Heart left ventricle (tissue), 16 donors: ENCODE measurements around the gene FAM174A. TPM values are rescaled to one million over a fixed set of nuclear protein-coding genes. Genes with fewer than 3 reads are reported as not detected.
"Not testable (repeated sequence)": the region's sequence is repeated elsewhere in the genome, so short reads cannot be mapped to it uniquely, and the experiment has no call there.

Experiments used
- ATAC-seq, 4 donors: fragments of 200-7000 bp; cut with Tn5 transposase; one replicate each; pipeline ENCODE4 v1.9.1; 2020 to 2022; ENCODE audit warnings: moderate library complexity in 4 of 4, mild to moderate bottlenecking in 3 of 4, moderate number of reproducible peaks in 1 of 4
- DNase-seq, 5 donors: peaks; one replicate each; pipeline ENCODE4 v3.0.0-alpha.2; 2020
- H3K27ac ChIP-seq, 12 donors: fragments of 200-600 bp; sonication (generic) in 4 of 12; one replicate each; pipeline versions ENCODE4 v1.5.0 to v1.8.0; 2016 to 2022; ENCODE audit warnings: mild to moderate bottlenecking in 2 of 12
- H3K27me3 ChIP-seq, 9 donors: fragments of 200-600 bp; sonication (generic) in 2 of 9; one replicate each; pipeline versions ENCODE4 v1.5.1 to v1.8.0; 2016 to 2022; ENCODE audit warnings: mild to moderate bottlenecking in 3 of 9
- H3K36me3 ChIP-seq, 9 donors: fragments of 200-600 bp; sonication (generic) in 2 of 9; one replicate each; pipeline versions ENCODE4 v1.5.0 to v1.8.0; 2018 to 2022; ENCODE audit warnings: mild to moderate bottlenecking in 2 of 9
- H3K4me1 ChIP-seq, 12 donors: fragments of 200-600 bp; sonication (generic) in 4 of 12; one replicate each; pipeline versions ENCODE4 v1.5.0 to v1.8.0; 2016 to 2022; ENCODE audit warnings: mild to moderate bottlenecking in 3 of 12
- H3K4me3 ChIP-seq, 12 donors: fragments of 200-600 bp; sonication (generic) in 4 of 12; one replicate each; pipeline versions ENCODE4 v1.5.0 to v1.8.0; 2017 to 2022; ENCODE audit warnings: mild to moderate bottlenecking in 9 of 12, moderate library complexity in 4 of 12
- H3K9me3 ChIP-seq, 12 donors: fragments of 200-600 bp; sonication (generic) in 4 of 12; one replicate each; pipeline versions ENCODE4 v1.5.0 to v1.8.0; 2016 to 2022; ENCODE audit warnings: mild to moderate bottlenecking in 1 of 12
- CTCF ChIP-seq, 12 donors: fragments of 200-600 bp; sonication (generic) in 4 of 12; IDR thresholded peaks; one replicate each; pipeline versions ENCODE4 v1.5.0 to v1.8.0; 2018 to 2022; ENCODE audit warnings: antibody characterized with exemption in 12 of 12, mild to moderate bottlenecking in 5 of 12
- POLR2A ChIP-seq, 2 donors: fragments of 450-650 bp; IDR thresholded peaks; one replicate each; pipeline ENCODE4 v1.6.1; 2017; ENCODE audit warnings: antibody characterized with exemption in 2 of 2, mild to moderate bottlenecking in 2 of 2, moderate library complexity in 2 of 2
- WGBS, 4 donors: extraction: QIAGEN DNeasy Blood & Tissue Kit in 2 of 4; methylation state at CpG; one replicate each; pipeline versions ENCODE4 v1.1.5 to v1.1.7; 2013 to 2018; 5-methylcytosine and 5-hydroxymethylcytosine counted together
- intact Hi-C, 10 donors: fragments of 100-400 bp; cut with DNase I; formaldehyde crosslinking; loops; one replicate each; pipeline versions ENCODE4 v1.11.1 to v1.14.2; 2022
- polyA plus RNA-seq, 2 donors: library from polyadenylated mRNA; stranded (reverse); fragments of 200-250 nt; gene quantifications; one replicate each; pipeline ENCODE4 v1.2.3, GENCODE V29; 2013
- total RNA-seq, 9 donors: library from RNA; depleted of rRNA in 2 of 9; stranded (reverse); fragments of >200 nt in 2 of 9; fragmentation: NEBNext Ultra II Directional in 3 of 9; extraction: Animal tissue kit (Norgen Biotek cat#: 25700) in 3 of 9; gene quantifications; one replicate each; pipeline versions ENCODE4 v1.1.0 to v1.2.4, GENCODE V29; 2016 to 2023
- donor health status: ischemic (EF 13 %, LVEDD 7.1; RV severe dilation, severe dysfunction).
- donor health status: healthy with polysubstance abuse.
- donor health status: DM: no; HTN: yes; CAD: no.
- donor health status: DM: no; HTN: no; CAD: no.
- donor health status: ischemic (EF 25% LVEDD 6.9; RV normal size, moderate dysfunction).
- donor health status: ischemic (EF 25% LVEDD 5.7; RV mildly dilated, moderate dysfunction).
- donor health status: healthy.
- donor health status: DM: yes; HTN: yes; CAD: no.
- donor health status: ischemic (EF 35%, LVEDD 5.7; RV mildly dilated, moderate dysfunction).
- donor health status: nonischemic (EF 11% LVEDD 7.7; RV severe dilation, severe dysfunction).
- donor health status: DM: yes; HTN: yes; CAD: no.
- donor health status: PGD.
- donor health status: ischemic (EF 29% LVEDD 5.4; RV normal size, mild dysfunction).
- donor health status: nonischemic (EF 23%, LVEDD 6.1; RV moderate dilation, normal function).

FAM174A gene
- total and polyA plus RNA-seq, 11 donors, result 7.8 to 59.0 (median 20.4) TPM

- no peak overlapping the region for H3K27ac ChIP-seq
- H3K36me3 ChIP-seq, result no peaks in the 10 kb centered on the region
- H3K4me3 ChIP-seq, result no peak overlapping the region
- 74 to 89% (median 80%) methylated on average over 2 of the region's 2 CpGs for WGBS, 4 donors
- no peaks in the 10 kb centered on the region for H3K4me1 ChIP-seq
- no peak for DNase-seq
- ATAC-seq, result no peak
- no peaks in the 10 kb centered on the region for H3K27me3 ChIP-seq
- intact Hi-C loops, result no loop called here
- TF ChIP-seq POLR2A (IDR thresholded peaks at IDR 0.05) (no peak), CTCF (IDR thresholded peaks at IDR 0.05) (no peak)
- H3K9me3 ChIP-seq, result no peaks in the 10 kb centered on the region
These were observed 68.0 kb downstream of the FAM174A start for GRCh38 chr5:100603141-100603540.

- H3K27ac ChIP-seq, H3K4me1 ChIP-seq, H3K27me3 ChIP-seq, H3K36me3 ChIP-seq, H3K9me3 ChIP-seq, DNase-seq, H3K4me3 ChIP-seq, ATAC-seq, intact Hi-C loops: not testable (repeated sequence)
- 78 to 93% (median 83%) methylated on average over 1 of the region's 1 CpG for WGBS, 4 donors
These were observed 68.8 kb downstream of the FAM174A start for GRCh38 chr5:100604021-100604420.

GRCh38 chr5:100609594-100609993, 74.4 kb downstream of the FAM174A start:
- no peak overlapping the region for H3K4me3 ChIP-seq
- no peak overlapping the region for H3K27ac ChIP-seq
- no peaks in the 10 kb centered on the region for H3K4me1 ChIP-seq
- intact Hi-C loops, result no loop called here
- peaks cover 0 to 5% (median 0%) of the 10 kb centered on the region in 12 donors for H3K9me3 ChIP-seq
- TF ChIP-seq CTCF (IDR thresholded peaks at IDR 0.05) (no peak), POLR2A (IDR thresholded peaks at IDR 0.05) (no peak)
- no peaks in the 10 kb centered on the region for H3K27me3 ChIP-seq
- WGBS, 4 donors, result 85 to 88% (median 86%) methylated on average over 7 of the region's 7 CpGs
- DNase-seq (no peak), ATAC-seq (no peak)
- H3K36me3 ChIP-seq, result no peaks in the 10 kb centered on the region

- Histone ChIP-seq H3K4me1 (no peaks in the 10 kb centered on the region), H3K36me3 (no peaks in the 10 kb centered on the region), H3K27me3 (no peaks in the 10 kb centered on the region), H3K4me3 (no peak overlapping the region), H3K27ac (no peak overlapping the region), H3K9me3 (peaks cover 0 to 5% (median 0%) of the 10 kb centered on the region in 12 donors)
- no peak for TF ChIP-seq CTCF (IDR thresholded peaks at IDR 0.05)
- no peak for TF ChIP-seq POLR2A (IDR thresholded peaks at IDR 0.05)
- ATAC-seq (no peak), DNase-seq (no peak)
- intact Hi-C loops, result no loop called here
- WGBS, 4 donors, result 90 to 93% (median 92%) methylated on average over 2 of the region's 2 CpGs
These were observed 79.1 kb downstream of the FAM174A start for GRCh38 chr5:100614308-100614707.

GRCh38 chr5:100615362-100615761, 80.2 kb downstream of the FAM174A start:
- no peak for ATAC-seq
- Histone ChIP-seq H3K4me3 (no peak overlapping the region), H3K27me3 (no peaks in the 10 kb centered on the region), H3K9me3 (no peaks in the 10 kb centered on the region), H3K4me1 (no peaks in the 10 kb centered on the region), H3K36me3 (no peaks in the 10 kb centered on the region), H3K27ac (no peak overlapping the region)
- no peak for DNase-seq
- intact Hi-C loops, result no loop called here
- TF ChIP-seq POLR2A (IDR thresholded peaks at IDR 0.05) (no peak), CTCF (IDR thresholded peaks at IDR 0.05) (no peak)
- 52 to 74% (median 63%) methylated on average over 2 of the region's 2 CpGs for WGBS, 4 donors
